ENCODE measurements around the gene MAP1LC3B. TPM values are rescaled to one million over a fixed set of nuclear protein-coding genes. Genes with fewer than 3 reads are reported as not detected.

The MAP1LC3B gene
- total and polyA plus RNA-seq, 2 of the 8 experiments (the other 6 are each of a cell fraction or from before 2014, with no cell fraction given) = 29.5 to 48.5 TPM

- no peak overlapping the region for H3K27ac ChIP-seq (ENCODE audit: low read depth, low read length)
- no peak for FAIRE-seq
- ChIA-PET POLR2A (ENCODE audit: partially characterized antibody) (no interaction called here), CTCF (ENCODE audit: partially characterized antibody) (interaction anchor here (0.7 to 2.4 kb wide), 2 partner anchors 12 to 21 kb away, joined by 3 to 7 read pairs; partner anchors contain the start of gene FBXO31)
- H3K9ac ChIP-seq (replicated peaks in 1 of 4; ENCODE audit: extremely low read depth in 1 of 4, low read depth in 3 of 4, low read length in 3 of 4) = no peak overlapping the region
- peaks cover 7% of the 10 kb centered on the region for H3K79me1 ChIP-seq (ENCODE audit: low read depth, low read length)
- H3K36me3 ChIP-seq (ENCODE audit: control insufficient read depth in 2 of 4, insufficient read depth in 4 of 4, low read length in 3 of 4) = no peaks in the 10 kb centered on the region
- H2BK20ac ChIP-seq (ENCODE audit: low read length) = no peak overlapping the region
- H4K91ac ChIP-seq (replicated peaks; ENCODE audit: insufficient read length, low read length) = no peak overlapping the region
- H2BK12ac ChIP-seq (ENCODE audit: low read depth, low read length) = no peak overlapping the region
- H3K18ac ChIP-seq (ENCODE audit: extremely low read depth, low read length) = no peak overlapping the region
- no peak overlapping the region for H3K23ac ChIP-seq (ENCODE audit: insufficient read length)
- H2BK5ac ChIP-seq (ENCODE audit: low read depth, low read length) = no peak overlapping the region
- H2AK5ac ChIP-seq (ENCODE audit: low read depth, low read length) = no peak overlapping the region
- peaks cover 0 to 8% (median 0%) of the 10 kb centered on the region in 4 experiments; a peak in 2 of 7 replicates for H3K4me1 ChIP-seq (replicated peaks in 1 of 4; ENCODE audit: control insufficient read depth in 3 of 4, insufficient read depth in 4 of 4, low read length in 3 of 4)
- peaks cover 2 to 15% of the 10 kb centered on the region in 2 experiments for H4K20me1 ChIP-seq (replicated peaks in 1 of 2; ENCODE audit: control insufficient read depth in 1 of 2, insufficient read depth in 2 of 2, low read length in 2 of 2)
- no peaks in the 10 kb centered on the region for H3K23me2 ChIP-seq (ENCODE audit: low read depth, low read length)
- H2BK120ac ChIP-seq (replicated peaks; ENCODE audit: low read depth, low read length) = no peak overlapping the region
- no peak for DNase-seq (ENCODE audit: low read depth in 1 of 2, low spot score in 2 of 2)
- H3K4ac ChIP-seq (replicated peaks; ENCODE audit: insufficient read length, low read depth, low read length) = no peak overlapping the region
- no peaks in the 10 kb centered on the region for H3K27me3 ChIP-seq (replicated peaks in 1 of 4; ENCODE audit: control insufficient read depth in 3 of 4, extremely low read depth in 1 of 4, insufficient read depth in 3 of 4, low read length in 3 of 4)
- peaks cover 0 to 45% of the 10 kb centered on the region in 2 experiments; a peak in 2 of 4 replicates for H3K79me2 ChIP-seq (ENCODE audit: control insufficient read depth in 1 of 2, insufficient read depth in 2 of 2, low read length in 2 of 2)
- H2BK15ac ChIP-seq (ENCODE audit: low read length) = no peak overlapping the region
- TF ChIP-seq POLR2AphosphoS5 (IDR thresholded peaks at IDR 0.05; ENCODE audit: low read depth, low read length) (no peak), EP300 (IDR thresholded peaks at IDR 0.05; ENCODE audit: borderline replicate concordance in 1 of 2, low read depth in 2 of 2, low read length in 2 of 2) (no peak), BRCA1 (IDR thresholded peaks at IDR 0.05; ENCODE audit: low read depth, low read length) (no peak), CHD1 (IDR thresholded peaks at IDR 0.05; ENCODE audit: low read depth, low read length) (no peak)
- no peak overlapping the region for H3K56ac ChIP-seq (replicated peaks; ENCODE audit: insufficient read length, low read depth, low read length)
- H4K8ac ChIP-seq (ENCODE audit: extremely low read depth, insufficient read depth, low read length) = no peak overlapping the region
- no peak overlapping the region; a peak in 1 of 8 replicates for H3K4me3 ChIP-seq (ENCODE audit: extremely low read depth in 1 of 4, insufficient read depth in 2 of 4, low read depth in 3 of 4, low read length in 4 of 4)
- WGBS, 2 experiments (ENCODE audit: extremely low coverage in 1 of 2, insufficient coverage in 1 of 2, insufficient read length in 1 of 2, insufficient replicate concordance in 2 of 2, low coverage in 1 of 2, low lambda C conversion rate in 2 of 2, missing lambda C conversion rate in 1 of 2) = 94% methylated on average over 20 of the region's 20 CpGs; no CpG with 5 or more reads in 1 of the 2 experiments
- H3K9me3 ChIP-seq (ENCODE audit: insufficient read depth in 2 of 2, low read depth in 1 of 2, low read length in 1 of 2) = no peaks in the 10 kb centered on the region
- no peak overlapping the region for H2AFZ ChIP-seq (ENCODE audit: low read length)
- H4K5ac ChIP-seq (ENCODE audit: insufficient read length, low read depth, low read length) = no peak overlapping the region
- no peak overlapping the region for H3K14ac ChIP-seq (ENCODE audit: insufficient read length)
- no peak overlapping the region for H3K4me2 ChIP-seq (ENCODE audit: insufficient read depth in 1 of 2, low read depth in 2 of 2, low read length in 2 of 2)
These were observed 20.8 kb upstream of the MAP1LC3B start for GRCh38 chr16:87371261-87371866.
